Nephron progenitor cell (in vitro differentiated cells): ENCODE measurements around the gene ASH1L.
"Not testable (repeated sequence)": the region's sequence is repeated elsewhere in the genome, so short reads cannot be mapped to it uniquely, and the experiment has no call there.

Experiments
- DNase-seq: peaks from one replicate; pipeline ENCODE4 v3.0.0; 2021
- H3K27ac Mint-ChIP-seq: 2 replicates; pipeline ENCODE4 v1.8.0; 2021; ENCODE audit warnings: mild to moderate bottlenecking, moderate library complexity, mixed read lengths
- H3K27me3 Mint-ChIP-seq: 2 replicates; pipeline ENCODE4 v1.8.0; 2021; ENCODE audit warnings: mild to moderate bottlenecking, low read depth, mixed read lengths; ENCODE audit not compliant: poor library complexity
- H3K36me3 Mint-ChIP-seq: 2 replicates; pipeline ENCODE4 v1.8.0; 2021; ENCODE audit warnings: low read depth, mixed read lengths
- H3K4me1 Mint-ChIP-seq: 2 replicates; pipeline ENCODE4 v1.8.0; 2021; ENCODE audit warnings: mixed read lengths
- H3K4me3 Mint-ChIP-seq: 2 replicates; pipeline ENCODE4 v1.8.0; 2021; ENCODE audit warnings: mild to moderate bottlenecking, moderate library complexity, mixed read lengths
- H3K9me3 Mint-ChIP-seq: 2 replicates; pipeline ENCODE4 v1.8.0; 2021; ENCODE audit warnings: mild to moderate bottlenecking, moderate library complexity, mixed read lengths
- CTCF ChIP-seq: fragments of 200-600 bp; sonication (generic); IDR thresholded peaks from 2 replicates; pipeline ENCODE4 v1.5.0; 2021; ENCODE audit warnings: antibody characterized with exemption

The ASH1L gene

GRCh38 chr1:155293086-155293749 lies 269.4 kb downstream of the ASH1L start:
- H3K27ac Mint-ChIP-seq: no peak overlapping the region
- no peaks in the 10 kb centered on the region for H3K36me3 Mint-ChIP-seq
- H3K4me1 Mint-ChIP-seq: peaks cover 21% of the 10 kb centered on the region
- peaks cover 68% of the 10 kb centered on the region for H3K27me3 Mint-ChIP-seq
- TF ChIP-seq CTCF: no peak
- H3K4me3 Mint-ChIP-seq: no peak overlapping the region
- H3K9me3 Mint-ChIP-seq: peaks cover 4% of the 10 kb centered on the region
- no peak for DNase-seq

GRCh38 chr1:155291006-155291405 lies 271.6 kb downstream of the ASH1L start:
- not testable (repeated sequence) for H3K9me3 Mint-ChIP-seq, DNase-seq, H3K36me3 Mint-ChIP-seq, H3K27ac Mint-ChIP-seq, H3K4me1 Mint-ChIP-seq, H3K4me3 Mint-ChIP-seq
- H3K27me3 Mint-ChIP-seq: peaks cover 48% of the 10 kb centered on the region

GRCh38 chr1:155287987-155288543 lies 274.5 kb downstream of the ASH1L start:
- DNase-seq: no peak
- TF ChIP-seq CTCF: no peak
- Mint-ChIP-seq H3K27ac (no peak overlapping the region), H3K27me3 (peaks cover 18% of the 10 kb centered on the region), H3K36me3 (no peaks in the 10 kb centered on the region), H3K4me3 (no peak overlapping the region), H3K4me1 (no peaks in the 10 kb centered on the region), H3K9me3 (no peaks in the 10 kb centered on the region)

- peaks cover 3% of the 10 kb centered on the region for H3K27me3 Mint-ChIP-seq
- no peak for TF ChIP-seq CTCF
- H3K4me1 Mint-ChIP-seq: no peaks in the 10 kb centered on the region
- no peak for DNase-seq
- H3K36me3 Mint-ChIP-seq: no peaks in the 10 kb centered on the region
- peak overlapping the region; percentile 22 for H3K27ac Mint-ChIP-seq
- H3K4me3 Mint-ChIP-seq: no peak overlapping the region
- no peaks in the 10 kb centered on the region for H3K9me3 Mint-ChIP-seq
Observed at GRCh38 chr1:155286544-155286943, 276.1 kb downstream of the ASH1L start.

GRCh38 chr1:155285631-155286044 lies 277.0 kb downstream of the ASH1L start:
- no peak for TF ChIP-seq CTCF
- Mint-ChIP-seq H3K27ac (no peak overlapping the region), H3K9me3 (no peaks in the 10 kb centered on the region), H3K4me1 (no peaks in the 10 kb centered on the region), H3K36me3 (no peaks in the 10 kb centered on the region), H3K4me3 (no peak overlapping the region), H3K27me3 (peaks cover 3% of the 10 kb centered on the region)
- no peak for DNase-seq
